IPS-18a (cell line): ENCODE results near the gene IQGAP2.
"Not testable (repeated sequence)": the region's sequence is repeated elsewhere in the genome, so short reads cannot be mapped to it uniquely, and the experiment has no call there.

Experiments used
- H3K27ac ChIP-seq: one replicate; pipeline ENCODE4 v1.5.1; 2013; ENCODE audit warnings: low read length
- H3K27me3 ChIP-seq: one replicate; pipeline ENCODE4 v1.6.1; 2013; ENCODE audit warnings: mild to moderate bottlenecking, low read length; ENCODE audit not compliant: control insufficient read depth, insufficient read depth
- H3K36me3 ChIP-seq: one replicate; pipeline ENCODE4 v1.6.1; 2013; ENCODE audit warnings: low read depth, low read length; ENCODE audit not compliant: control insufficient read depth
- H3K4me1 ChIP-seq: one replicate; pipeline ENCODE4 v1.6.1; 2013; ENCODE audit warnings: low read depth, low read length; ENCODE audit not compliant: control insufficient read depth
- H3K4me3 ChIP-seq: one replicate; pipeline ENCODE4 v1.5.1; 2013; ENCODE audit warnings: low read length
- H3K9ac ChIP-seq: one replicate; pipeline ENCODE4 v1.6.1; 2013; ENCODE audit warnings: mild to moderate bottlenecking, low read length, moderate library complexity
- H3K9me3 ChIP-seq: one replicate; pipeline ENCODE4 v1.6.1; 2013; ENCODE audit warnings: low read depth, low read length; ENCODE audit not compliant: control insufficient read depth

IQGAP2 gene

GRCh38 chr5:76594107-76594506 is 191.0 kb downstream of the IQGAP2 start:
- no peaks in the 10 kb centered on the region for H3K9me3 ChIP-seq
- H3K4me1 ChIP-seq, result no peaks in the 10 kb centered on the region
- no peak overlapping the region for H3K4me3 ChIP-seq
- H3K27ac ChIP-seq, result no peak overlapping the region
- no peak overlapping the region for H3K9ac ChIP-seq
- no peaks in the 10 kb centered on the region for H3K27me3 ChIP-seq
- H3K36me3 ChIP-seq, result no peaks in the 10 kb centered on the region

DNA sequence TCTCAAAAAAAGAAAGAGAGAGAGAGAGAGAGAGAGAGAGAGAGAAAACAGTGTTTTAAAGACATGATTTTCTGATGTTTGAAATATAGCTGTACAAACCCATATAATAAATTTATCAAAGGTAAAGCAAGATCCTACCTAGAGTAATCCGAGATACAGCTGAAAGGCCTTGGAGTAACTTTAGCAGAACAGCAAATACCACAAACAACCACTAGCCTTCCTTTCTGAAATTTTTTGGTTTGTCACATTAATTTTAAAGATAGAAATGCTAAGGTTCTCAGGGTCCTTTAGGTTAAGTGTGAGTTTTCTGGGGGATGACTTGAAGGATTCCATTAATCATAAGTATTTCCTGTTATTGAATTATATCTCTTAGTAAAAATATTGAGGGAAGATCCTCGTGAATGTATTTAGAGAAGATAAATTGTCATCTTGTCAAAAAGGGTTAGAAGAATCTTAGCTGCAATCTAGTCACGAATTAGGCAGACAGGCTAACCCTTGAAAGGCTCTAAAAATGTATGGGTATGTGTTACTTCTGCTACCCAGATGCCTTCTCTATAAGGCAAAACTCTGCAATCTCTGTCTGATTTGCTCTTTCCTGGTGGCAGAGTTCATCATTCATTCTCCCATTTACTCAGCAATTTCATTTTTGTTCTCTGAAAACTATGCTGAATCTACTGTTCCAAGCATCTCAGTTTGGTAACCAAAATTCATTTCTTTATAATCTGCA is 192.8 kb downstream of the IQGAP2 start:
- Histone ChIP-seq H3K36me3 (no peaks in the 10 kb centered on the region), H3K27ac (no peak overlapping the region), H3K27me3 (no peaks in the 10 kb centered on the region), H3K9ac (no peak overlapping the region), H3K9me3 (no peaks in the 10 kb centered on the region), H3K4me3 (no peak overlapping the region), H3K4me1 (no peaks in the 10 kb centered on the region)

GRCh38 chr5:76598531-76598930 is 195.4 kb downstream of the IQGAP2 start:
- no peaks in the 10 kb centered on the region for H3K36me3 ChIP-seq
- no peak overlapping the region for H3K9ac ChIP-seq
- H3K4me3 ChIP-seq, result no peak overlapping the region
- no peaks in the 10 kb centered on the region for H3K9me3 ChIP-seq
- no peaks in the 10 kb centered on the region for H3K27me3 ChIP-seq
- no peak overlapping the region for H3K27ac ChIP-seq
- H3K4me1 ChIP-seq, result no peaks in the 10 kb centered on the region

GRCh38 chr5:76600716-76601115 is 197.6 kb downstream of the IQGAP2 start:
- no peak overlapping the region for H3K27ac ChIP-seq
- no peak overlapping the region for H3K4me3 ChIP-seq
- H3K4me1 ChIP-seq, result no peaks in the 10 kb centered on the region
- H3K36me3 ChIP-seq, result no peaks in the 10 kb centered on the region
- H3K27me3 ChIP-seq, result no peaks in the 10 kb centered on the region
- H3K9me3 ChIP-seq, result no peaks in the 10 kb centered on the region
- no peak overlapping the region for H3K9ac ChIP-seq

- H3K4me1 ChIP-seq, result no peaks in the 10 kb centered on the region
- no peaks in the 10 kb centered on the region for H3K27me3 ChIP-seq
- H3K36me3 ChIP-seq, result no peaks in the 10 kb centered on the region
- H3K4me3 ChIP-seq, result no peak overlapping the region
- H3K9ac ChIP-seq, result no peak overlapping the region
- H3K9me3 ChIP-seq, result no peaks in the 10 kb centered on the region
- H3K27ac ChIP-seq, result no peak overlapping the region
Observed at GRCh38 chr5:76601470-76601869, 198.4 kb downstream of the IQGAP2 start.

GRCh38 chr5:76602094-76602726 is 199.1 kb downstream of the IQGAP2 start:
- Histone ChIP-seq H3K4me3 (no peak overlapping the region), H3K36me3 (no peaks in the 10 kb centered on the region), H3K9ac (no peak overlapping the region), H3K9me3 (no peaks in the 10 kb centered on the region), H3K27ac (no peak overlapping the region), H3K4me1 (no peaks in the 10 kb centered on the region), H3K27me3 (no peaks in the 10 kb centered on the region)

- H3K36me3 ChIP-seq, H3K4me3 ChIP-seq, H3K9ac ChIP-seq, H3K9me3 ChIP-seq, H3K27me3 ChIP-seq, H3K27ac ChIP-seq, H3K4me1 ChIP-seq: not testable (repeated sequence)
Observed at GRCh38 chr5:76603991-76604390, 200.9 kb downstream of the IQGAP2 start.

GRCh38 chr5:76604838-76605237 is 201.8 kb downstream of the IQGAP2 start:
- Histone ChIP-seq H3K4me1 (peaks cover 7% of the 10 kb centered on the region), H3K36me3 (no peaks in the 10 kb centered on the region), H3K4me3 (no peak overlapping the region), H3K27ac (no peak overlapping the region), H3K9ac (no peak overlapping the region), H3K27me3 (no peaks in the 10 kb centered on the region), H3K9me3 (no peaks in the 10 kb centered on the region)

GRCh38 chr5:76606701-76607100 is 203.6 kb downstream of the IQGAP2 start:
- H3K27ac ChIP-seq, result no peak overlapping the region
- H3K36me3 ChIP-seq, result no peaks in the 10 kb centered on the region
- no peak overlapping the region for H3K9ac ChIP-seq
- H3K27me3 ChIP-seq, result no peaks in the 10 kb centered on the region
- H3K9me3 ChIP-seq, result no peaks in the 10 kb centered on the region
- H3K4me1 ChIP-seq, result peaks cover 7% of the 10 kb centered on the region
- no peak overlapping the region for H3K4me3 ChIP-seq

GRCh38 chr5:76607353-76607871 is 204.3 kb downstream of the IQGAP2 start:
- no peaks in the 10 kb centered on the region for H3K36me3 ChIP-seq
- H3K9me3 ChIP-seq, result no peaks in the 10 kb centered on the region
- no peak overlapping the region for H3K9ac ChIP-seq

DNA sequence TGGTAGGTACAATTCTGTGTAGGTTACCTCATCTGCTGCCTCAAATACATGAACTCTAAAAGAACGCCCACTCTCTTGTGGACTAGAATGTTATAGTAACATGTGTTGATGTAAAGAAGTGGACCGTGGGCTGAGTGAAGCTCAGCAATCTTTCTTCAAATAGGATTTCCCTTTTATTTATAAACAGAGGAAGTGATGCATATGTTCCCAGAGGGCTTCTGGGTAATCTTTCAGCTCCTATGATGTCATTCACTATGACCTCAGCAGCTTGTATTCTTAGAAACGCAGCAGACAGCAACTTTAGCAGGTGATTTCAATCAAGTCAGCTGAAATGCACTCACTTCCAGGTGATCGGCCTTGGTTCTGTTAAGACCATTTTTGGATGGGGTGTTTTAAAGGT is 205.7 kb downstream of the IQGAP2 start:
- H3K4me3 ChIP-seq, result no peak overlapping the region
- H3K9ac ChIP-seq, result no peak overlapping the region
- no peaks in the 10 kb centered on the region for H3K36me3 ChIP-seq
- no peaks in the 10 kb centered on the region for H3K27me3 ChIP-seq
- H3K4me1 ChIP-seq, result peaks cover 7% of the 10 kb centered on the region
- no peaks in the 10 kb centered on the region for H3K9me3 ChIP-seq
- no peak overlapping the region for H3K27ac ChIP-seq

More at GRCh38 chr5:76607353-76607871, 204.3 kb downstream of the IQGAP2 start:
- no peak overlapping the region for H3K4me3 ChIP-seq
- peaks cover 7% of the 10 kb centered on the region for H3K4me1 ChIP-seq
- H3K27me3 ChIP-seq, result no peaks in the 10 kb centered on the region
- no peak overlapping the region for H3K27ac ChIP-seq

DNA sequence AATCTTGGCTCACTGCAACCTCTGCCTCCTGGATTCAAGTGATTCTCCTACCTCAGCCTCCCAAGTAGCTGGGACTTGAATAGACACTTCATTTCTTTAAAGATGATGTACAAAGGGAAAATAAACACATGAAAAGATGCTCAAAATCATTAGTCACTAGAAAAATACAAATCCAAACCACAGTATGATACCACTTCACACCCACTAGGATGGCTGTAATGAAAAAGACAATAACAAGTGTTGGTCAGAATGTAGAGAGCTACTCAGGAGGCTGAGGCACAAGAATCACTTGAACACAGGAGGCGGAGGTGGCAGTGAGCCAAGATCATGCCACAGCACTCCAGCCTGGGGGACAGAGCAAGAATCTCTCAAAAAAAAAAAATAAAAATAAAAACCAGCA is 207.1 kb downstream of the IQGAP2 start:
- H3K9ac ChIP-seq, result no peak overlapping the region
- H3K4me3 ChIP-seq, result no peak overlapping the region
- peaks cover 7% of the 10 kb centered on the region for H3K4me1 ChIP-seq
- no peak overlapping the region for H3K27ac ChIP-seq
- no peaks in the 10 kb centered on the region for H3K27me3 ChIP-seq
- no peaks in the 10 kb centered on the region for H3K9me3 ChIP-seq
- no peaks in the 10 kb centered on the region for H3K36me3 ChIP-seq
